Stimulated activated CD8-positive, alpha-beta memory T cell treated with anti-CD3 and anti-CD28 coated beads, Interleukin-7, amount 100 ng/mL, for 24 hours (primary cell): ENCODE data around the gene HSPE1.
"Not testable (repeated sequence)": the region's sequence is repeated elsewhere in the genome, so short reads cannot be mapped to it uniquely, and the experiment has no call there.

Experiments
- DNase-seq: peaks from one replicate; pipeline ENCODE4 v3.0.0-alpha.2; 2020; ENCODE audit warnings: low read depth

HSPE1 gene

DNA sequence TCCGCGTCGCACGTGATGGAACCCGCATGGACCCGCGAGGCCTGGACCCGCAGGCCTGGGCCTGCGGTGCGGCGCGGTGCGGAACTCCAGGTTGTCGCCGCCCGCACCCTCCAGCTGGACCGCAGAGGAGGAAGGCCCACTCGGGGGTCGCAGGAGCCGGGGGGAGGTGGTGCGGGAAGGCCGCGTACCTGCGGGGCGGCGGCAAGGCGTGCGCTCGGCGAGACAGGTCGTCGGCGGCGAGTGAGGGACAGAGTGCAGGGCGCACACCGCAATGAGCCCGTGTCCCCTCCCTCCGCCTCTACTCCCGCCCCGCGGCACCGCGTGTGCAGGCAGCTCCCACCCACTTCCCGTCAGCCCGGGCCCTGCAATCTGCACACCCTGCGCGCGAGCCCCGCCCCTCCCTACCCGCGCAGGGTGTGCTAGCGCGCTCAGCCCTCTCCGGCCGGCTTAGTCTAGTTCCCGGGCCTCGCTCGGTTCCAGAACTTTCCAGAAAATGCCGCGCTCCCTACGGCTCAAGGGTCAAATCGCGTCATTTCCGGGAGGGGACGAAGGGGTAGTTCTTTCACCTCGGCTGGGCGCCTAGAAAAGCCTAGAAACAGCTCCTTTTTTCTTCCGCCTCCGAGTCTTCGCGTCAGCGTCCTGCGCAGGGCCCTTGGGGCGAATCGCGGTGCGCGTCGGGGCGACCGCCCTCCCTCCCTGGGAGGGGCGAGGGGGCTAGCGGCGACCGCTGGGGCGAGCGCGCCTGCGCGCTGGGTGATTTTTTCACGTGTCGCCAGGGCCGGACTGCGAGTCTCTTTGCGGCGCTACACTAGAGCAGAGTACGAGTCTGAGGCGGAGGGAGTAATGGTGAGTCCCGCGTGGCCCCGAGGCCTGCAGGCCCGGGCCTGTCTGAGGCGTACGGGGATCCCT is at the start of gene HSPE1, which contains the start of gene HSPD1:
Gene HSPE1 (plus strand): TSS at position 786 of the 909 bp plus-strand sequence. CDS start 58 bp downstream, at position 844.
Gene HSPD1 (minus strand): TSS at position 247 of the 909 bp plus-strand sequence. CDS start 992 bp downstream, outside the sequence.
- peak; percentile 96 for DNase-seq

GRCh38 chr2:197450465-197450864 is 49.7 kb upstream of the HSPE1 start:
- DNase-seq = no peak

- DNase-seq = not testable (repeated sequence)
Measured at GRCh38 chr2:197450935-197451358, 49.2 kb upstream of the HSPE1 start.

DNA sequence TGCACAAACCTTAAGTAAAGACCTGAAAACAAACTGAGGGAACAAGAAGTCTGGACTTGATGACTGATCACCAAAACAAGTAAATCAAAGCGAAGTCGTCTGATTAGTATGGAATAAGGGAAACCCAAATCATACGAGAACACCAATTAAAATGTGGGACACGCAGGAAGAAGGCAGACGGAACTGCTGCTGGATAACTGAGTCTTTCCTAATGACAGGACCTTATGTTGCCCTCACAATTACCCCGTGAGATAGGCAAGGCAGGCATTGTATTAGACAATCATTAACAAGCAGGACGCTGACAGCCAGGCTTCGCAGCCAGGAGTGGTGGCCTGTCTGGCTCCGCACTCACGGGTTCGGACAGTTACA is 47.4 kb upstream of the HSPE1 start:
- DNase-seq = no peak

DNA sequence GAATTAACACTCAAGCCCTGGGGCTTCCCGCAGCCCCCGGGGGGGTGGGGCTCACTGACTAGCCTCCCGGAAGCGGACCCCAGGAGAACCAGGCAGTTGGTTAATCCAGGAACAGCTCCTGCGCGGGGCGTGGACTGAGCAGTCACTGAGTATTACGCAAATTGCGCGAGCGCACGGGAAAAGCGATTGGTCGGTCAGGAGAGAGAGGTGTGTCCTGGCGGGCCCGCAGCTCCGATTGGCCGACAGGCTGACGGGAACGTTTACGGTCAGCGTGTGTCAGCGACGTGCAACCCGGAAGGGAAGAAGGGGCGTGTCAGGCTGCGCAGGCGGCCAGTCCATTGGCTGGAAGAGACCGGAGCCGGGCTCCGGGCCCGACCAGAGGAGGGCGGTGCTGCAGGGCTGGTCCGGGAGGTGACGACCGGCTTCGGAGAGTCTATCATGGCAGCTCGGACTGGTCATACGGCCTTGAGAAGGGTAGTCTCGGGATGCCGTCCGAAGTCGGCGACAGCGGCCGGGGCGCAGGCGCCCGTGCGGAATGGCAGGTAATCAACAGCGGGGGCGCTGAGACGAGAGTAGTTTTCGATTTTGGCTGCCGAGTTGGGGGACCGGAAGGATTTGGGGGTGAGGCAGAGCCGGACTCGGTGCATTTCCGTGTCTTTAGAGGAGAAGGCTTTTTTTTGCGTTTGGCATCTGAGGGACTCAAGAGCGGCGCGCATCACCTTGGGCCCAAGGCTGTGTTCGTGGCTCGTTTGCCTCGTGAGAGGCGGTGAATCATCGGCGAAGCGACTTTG is 46.9 kb upstream of the HSPE1 start, which contains the start of gene COQ10B:
Gene COQ10B (plus strand): TSS at position 430 of the 791 bp plus-strand sequence. CDS start 9 bp downstream, at position 439.
- peak; percentile 94 for DNase-seq

DNA sequence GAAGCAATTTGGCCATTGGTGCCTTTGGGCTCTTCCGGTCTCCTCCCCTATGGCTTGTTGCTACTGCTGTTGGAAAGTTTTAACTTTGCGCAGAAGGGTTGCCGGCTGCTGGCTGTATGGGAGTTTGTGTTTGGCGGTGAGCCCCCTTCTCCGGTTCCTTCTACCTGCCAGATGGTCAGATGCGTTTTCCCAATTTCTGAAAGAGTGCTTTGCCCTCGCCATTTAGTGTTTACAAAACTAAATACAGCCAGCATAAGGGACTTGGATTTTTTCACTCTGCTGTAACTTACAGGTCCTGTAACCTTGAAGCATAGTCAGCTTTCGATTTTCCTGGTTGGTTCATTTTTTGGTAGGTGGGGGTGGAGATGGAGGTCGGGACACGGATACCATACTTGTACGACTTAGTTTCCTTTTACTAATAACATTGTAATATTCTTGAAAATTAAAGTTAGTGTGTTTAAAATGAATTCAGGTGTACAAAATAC is 46.2 kb upstream of the HSPE1 start:
- no peak for DNase-seq

DNA sequence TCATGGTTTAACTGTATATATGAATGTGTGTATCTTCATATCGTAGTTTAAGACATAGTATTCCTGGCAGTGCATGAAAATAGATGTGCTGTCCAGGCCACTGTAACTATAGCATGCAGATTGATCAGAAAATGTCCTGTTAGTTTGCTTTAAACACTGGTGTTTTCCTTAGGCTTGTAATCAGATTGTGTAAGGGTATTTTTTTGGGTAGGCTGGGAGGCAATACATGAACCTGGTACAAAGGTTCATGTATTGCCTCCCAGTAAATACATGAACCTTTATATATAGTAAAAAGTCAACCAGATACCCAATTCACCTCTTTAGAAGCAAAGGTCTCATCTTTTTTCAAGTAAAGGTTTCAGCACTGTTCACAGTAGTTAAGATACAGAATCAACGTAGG is 45.3 kb upstream of the HSPE1 start:
- no peak for DNase-seq

GRCh38 chr2:197455428-197455827 is 44.8 kb upstream of the HSPE1 start:
- DNase-seq = no peak

DNA sequence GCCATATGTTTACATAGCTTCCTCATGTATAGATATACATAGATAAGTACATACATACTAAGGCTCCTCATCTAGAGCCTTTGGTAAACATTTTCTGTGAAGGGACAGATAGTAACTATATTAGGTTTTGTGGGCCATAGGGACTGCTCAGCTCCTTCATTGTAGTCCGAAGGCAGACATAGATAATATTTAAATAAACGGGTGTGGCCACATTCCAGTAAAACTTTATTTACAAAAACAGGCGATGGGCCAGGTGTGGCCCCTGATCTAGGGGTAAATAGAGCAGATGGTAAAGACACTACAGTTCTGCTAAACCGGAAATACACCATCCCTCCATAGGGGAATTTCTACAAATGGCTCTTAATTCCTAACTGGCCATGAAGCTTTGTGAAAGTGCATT is 39.5 kb upstream of the HSPE1 start:
- DNase-seq = no peak

GRCh38 chr2:197461057-197461456 is 39.1 kb upstream of the HSPE1 start:
- DNase-seq = no peak

GRCh38 chr2:197464175-197464574 is 36.0 kb upstream of the HSPE1 start:
- no peak for DNase-seq

GRCh38 chr2:197472166-197472565 is 28.0 kb upstream of the HSPE1 start:
- no peak for DNase-seq

DNA sequence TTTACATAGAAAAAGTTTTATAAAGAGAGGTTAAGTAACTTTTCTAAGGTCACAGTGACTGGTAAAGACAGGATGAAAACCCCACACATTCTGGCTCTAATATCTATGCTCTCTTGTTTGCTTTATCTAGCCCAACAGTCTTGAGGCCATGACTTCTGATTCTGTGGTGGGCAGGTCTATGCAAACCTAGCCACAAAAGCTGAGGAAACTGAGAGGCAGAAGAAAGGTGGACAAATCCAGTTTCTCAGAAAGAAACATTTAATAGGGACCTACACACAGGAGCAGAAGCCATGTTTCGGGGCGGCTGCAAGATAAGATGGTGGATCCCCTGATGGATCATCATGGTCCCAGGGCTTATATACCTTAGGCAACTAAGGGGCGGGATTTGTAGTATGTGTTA is 22.4 kb upstream of the HSPE1 start:
- DNase-seq = no peak

DNA sequence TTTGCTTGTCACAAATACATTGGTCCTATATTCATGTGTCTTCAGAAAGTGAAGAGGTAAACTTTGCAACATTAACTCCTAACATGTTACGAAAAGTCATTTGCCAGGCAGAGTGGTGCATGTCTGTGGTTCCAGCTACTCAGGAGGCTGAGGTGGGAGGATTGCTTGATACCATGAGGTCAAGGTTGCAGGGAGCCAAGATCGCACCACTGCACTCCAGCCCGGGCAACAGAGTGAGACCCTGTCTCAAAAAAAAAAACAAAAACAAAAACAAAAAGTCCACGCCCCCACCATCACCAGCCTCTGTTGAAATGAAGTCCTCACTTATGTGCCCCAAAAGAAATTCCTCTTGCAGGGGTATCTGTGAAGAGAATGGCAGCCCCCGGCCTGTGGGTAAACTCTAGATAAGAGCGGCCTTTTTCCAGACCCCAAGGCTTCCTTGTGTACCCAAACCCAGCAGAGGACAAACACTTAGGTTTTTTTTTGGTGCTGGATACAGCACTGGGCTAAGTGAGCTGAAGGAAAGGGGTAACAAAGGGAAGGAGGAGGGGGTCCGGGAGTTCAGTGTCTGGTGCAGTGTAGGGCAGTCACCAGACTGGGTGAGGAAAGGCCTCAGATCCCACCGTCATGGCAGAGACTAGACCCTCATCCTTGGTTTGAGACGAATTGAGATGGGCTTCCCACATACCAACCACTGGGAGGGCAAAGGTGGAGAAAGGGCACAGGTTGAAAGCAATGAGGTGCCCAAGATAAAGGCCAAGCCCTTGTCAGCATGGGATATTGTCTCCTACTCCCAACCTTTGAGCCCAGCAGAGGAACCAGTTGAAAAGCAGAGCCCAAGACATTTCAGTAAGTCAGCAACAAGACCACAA is 19.8 kb upstream of the HSPE1 start:
- DNase-seq = no peak

GRCh38 chr2:197484248-197484647 is 15.9 kb upstream of the HSPE1 start:
- not testable (repeated sequence) for DNase-seq

DNA sequence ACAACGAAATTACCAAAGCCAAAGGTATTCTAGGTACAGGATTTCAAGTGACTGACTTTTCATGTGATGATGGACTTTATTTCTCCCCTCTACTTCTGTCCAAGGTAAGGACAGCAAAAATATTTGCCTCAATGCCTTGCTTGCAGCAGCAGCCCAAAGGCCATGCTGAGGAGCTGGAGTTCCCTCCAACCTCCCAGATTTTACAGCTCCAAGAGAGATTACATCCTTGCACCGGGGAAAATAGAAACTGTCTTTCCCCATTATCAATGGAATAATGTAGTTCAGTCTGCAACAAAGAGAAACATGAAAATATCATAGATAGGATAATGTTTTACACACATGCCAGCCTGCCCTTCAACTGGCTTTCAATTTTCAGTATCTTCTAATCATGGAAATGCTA is 14.0 kb upstream of the HSPE1 start:
- DNase-seq = no peak

DNA sequence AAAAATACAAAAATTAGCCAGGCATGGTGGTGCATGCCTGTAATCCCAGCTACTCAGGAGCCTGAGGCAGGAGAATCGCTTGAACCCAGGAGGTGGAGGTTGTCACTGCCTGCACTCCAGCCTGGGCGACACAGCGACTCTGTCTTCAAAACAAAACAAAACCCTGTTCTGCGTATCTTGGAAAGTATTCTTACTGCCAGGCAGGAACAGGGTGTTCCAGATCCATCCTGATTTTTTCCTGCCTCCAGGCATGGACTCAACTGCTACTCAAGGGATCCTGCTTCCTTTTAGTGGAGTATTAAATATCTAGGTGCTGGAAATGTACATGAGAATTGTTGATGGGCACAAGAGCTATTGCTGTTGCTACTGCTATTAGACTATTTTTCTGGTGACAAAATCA is 12.8 kb upstream of the HSPE1 start:
- no peak for DNase-seq

DNA sequence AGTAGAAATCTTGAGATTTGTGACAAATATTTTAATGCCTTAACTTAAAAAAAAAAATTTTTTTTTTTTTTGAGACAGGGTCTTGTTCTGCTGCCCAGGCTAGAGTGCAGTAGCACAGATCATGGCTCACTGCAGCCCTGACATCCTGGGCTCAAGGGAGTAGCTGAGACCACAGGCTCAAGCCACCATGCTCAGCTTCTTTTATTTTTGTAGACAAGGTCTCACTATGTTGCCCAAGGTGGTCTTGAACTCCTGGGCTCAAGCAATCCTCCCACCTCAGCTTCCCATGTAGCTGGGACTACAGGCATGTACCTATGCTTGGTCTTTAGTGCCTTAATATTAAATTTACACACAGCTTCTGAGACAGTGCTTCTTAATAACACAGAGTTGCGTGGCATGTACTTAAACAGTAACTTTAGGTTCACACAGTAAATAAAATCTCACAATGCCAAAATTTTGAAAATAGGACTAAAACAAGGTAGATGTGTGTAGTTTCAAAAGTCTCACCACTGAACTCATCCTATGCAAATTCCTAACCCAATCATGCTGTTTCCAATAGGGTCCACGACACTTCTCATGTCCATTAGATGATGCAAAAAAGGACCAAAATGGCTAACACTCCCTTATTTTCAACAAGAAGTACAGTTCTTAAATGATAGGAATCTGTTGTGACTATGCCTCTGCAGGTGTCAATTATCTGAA is 4.6 kb upstream of the HSPE1 start:
- DNase-seq = no peak

DNA sequence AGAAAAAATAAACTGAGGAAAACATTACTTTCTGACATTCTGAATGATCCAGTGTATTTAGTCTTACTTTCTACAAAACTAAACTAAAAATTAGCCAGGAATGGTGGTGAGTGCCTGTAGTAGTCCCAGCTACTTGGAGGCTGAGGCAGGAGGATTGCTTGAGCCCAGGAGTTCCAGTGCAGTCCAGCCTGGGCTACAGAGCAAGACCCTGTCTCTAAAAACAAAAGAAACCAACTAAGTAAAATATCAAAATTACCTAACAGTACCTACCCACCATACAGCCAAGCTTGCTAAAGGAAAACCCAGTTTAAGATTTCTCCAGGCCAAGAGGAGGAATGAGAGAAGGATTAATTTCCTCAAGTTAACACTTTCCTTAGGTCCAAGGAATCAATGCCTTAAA is 3.5 kb upstream of the HSPE1 start:
- DNase-seq = no peak

DNA sequence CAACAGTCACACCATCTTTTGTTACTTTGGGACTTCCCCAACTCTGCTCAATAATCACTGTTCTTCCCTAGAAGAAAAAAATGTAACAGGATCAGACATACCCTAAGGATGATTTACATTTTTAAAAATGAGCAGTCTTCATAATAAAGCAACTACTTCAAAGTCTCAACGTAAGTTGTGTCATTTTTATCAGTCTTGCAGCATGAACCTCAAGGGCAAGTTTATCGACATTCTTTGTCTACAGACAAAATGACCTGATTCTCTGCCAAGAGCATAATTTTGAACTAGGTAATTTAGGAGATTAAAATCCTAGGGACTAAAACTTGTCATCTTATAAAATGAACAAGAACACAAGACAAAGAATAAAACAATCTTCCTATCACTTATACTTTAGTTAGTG is 2.9 kb upstream of the HSPE1 start:
- DNase-seq = no peak
